ENCODE measurements around the gene SPATA31C1.
"Not testable (repeated sequence)": the region's sequence is repeated elsewhere in the genome, so short reads cannot be mapped to it uniquely, and the experiment has no call there.

Gene SPATA31C1

GRCh38 chr9:87886933-87887505, 30.7 kb upstream of the SPATA31C1 start:
- no peak for DNase-seq (ENCODE audit: low read depth)

DNA sequence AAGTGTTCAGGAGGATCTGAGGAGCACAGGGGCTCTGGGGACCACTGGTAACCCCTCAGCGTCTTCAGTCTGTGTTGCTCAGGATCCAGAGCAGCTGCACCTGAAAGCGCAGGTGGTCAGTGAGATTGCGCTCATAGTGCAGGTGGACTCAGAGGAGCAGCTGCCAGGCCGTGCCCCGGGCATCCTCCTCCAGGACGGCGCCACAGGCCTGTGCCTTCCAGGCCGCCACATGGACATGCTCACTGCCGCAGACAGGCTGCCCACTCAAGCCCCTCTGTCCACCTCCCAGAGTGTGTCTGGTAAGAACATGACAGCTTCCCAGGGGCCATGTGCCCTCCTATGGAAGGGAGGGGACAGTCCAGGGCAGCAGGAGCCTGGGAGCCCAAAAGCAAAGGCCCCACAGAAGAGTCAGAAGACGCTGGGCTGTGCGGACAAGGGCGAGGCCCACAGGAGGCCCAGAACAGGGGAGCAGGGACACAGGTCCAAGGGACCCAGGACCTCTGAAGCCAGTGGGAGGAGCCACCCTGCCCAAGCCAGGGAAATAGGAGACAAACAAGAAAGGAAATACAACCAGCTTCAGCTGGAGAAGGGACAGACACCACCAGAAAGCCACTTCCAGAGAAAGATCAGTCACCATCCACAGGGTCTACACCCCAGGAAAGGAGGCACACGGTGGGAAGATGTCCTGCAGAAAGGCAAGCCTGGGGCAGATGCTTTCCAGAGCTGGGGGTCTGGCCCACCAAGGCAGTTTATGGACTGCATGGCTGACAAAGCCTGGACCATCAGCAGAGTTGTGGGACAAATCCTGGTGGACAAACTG, 29.9 kb upstream of the SPATA31C1 start:
- no peak for DNase-seq (ENCODE audit: low read depth)

DNA sequence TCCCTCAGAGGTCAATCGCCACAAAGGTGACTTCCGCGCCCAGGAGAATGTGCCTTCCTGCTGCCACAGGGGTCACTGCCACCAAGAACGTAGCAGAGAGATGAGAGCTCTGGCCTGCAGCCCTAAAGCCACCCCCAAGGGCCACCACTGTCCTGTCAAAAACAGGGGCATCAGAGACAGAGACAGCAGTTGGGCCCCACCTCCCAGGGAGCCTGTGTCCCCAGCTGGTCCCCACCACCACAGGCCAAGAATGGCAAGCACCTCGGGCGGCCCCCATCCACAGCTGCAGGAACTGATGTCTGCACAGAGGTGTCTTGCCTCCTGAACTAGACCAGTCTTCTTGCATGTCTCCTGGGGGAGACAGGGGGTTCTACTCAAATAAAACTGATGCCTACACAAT, 29.3 kb upstream of the SPATA31C1 start:
- DNase-seq (ENCODE audit: low read depth): no peak

DNA sequence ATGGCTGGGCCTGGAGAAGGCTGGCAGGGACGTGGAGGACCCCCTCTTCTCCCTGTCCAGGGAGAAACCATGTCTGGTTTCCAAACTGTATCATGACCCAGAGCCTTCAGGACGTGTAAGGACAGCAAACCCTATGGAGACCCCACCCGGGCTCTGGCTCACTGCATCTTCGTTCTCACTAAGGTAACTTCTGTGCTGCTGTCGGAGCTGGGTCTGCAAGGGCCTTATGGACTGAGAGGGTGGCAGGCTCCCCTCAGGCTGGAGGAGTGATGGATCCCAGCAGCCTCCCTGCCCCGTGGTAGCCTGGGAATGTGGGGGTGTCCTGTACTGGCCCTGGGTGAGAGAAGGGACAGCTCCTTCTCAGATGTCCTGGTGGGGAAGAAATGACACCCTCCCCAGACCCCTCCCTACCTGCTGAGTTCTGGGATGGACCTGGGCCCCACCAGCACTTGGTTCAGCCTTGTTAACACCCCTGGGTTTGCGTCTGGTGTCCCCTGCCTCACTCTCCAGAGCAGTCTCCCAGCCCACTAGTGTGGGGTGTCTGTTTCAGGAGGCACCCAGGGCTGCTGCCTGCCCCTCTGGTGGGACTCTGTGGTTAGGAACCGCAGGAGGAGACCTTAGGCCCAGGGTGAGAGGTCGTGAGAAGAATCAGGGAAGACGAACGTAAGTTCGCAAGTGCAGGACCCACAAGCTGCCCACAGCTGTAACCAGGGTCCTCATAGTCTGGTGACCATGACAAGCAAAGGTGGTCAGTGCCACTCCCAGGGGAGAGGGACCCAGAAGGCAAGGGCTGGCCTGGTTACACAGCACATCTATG, 28.5 kb upstream of the SPATA31C1 start:
- DNase-seq (ENCODE audit: low read depth): no peak

GRCh38 chr9:87889882-87890252, 27.9 kb upstream of the SPATA31C1 start:
- DNase-seq (ENCODE audit: low read depth): no peak

GRCh38 chr9:87890837-87891236, 26.9 kb upstream of the SPATA31C1 start:
- DNase-seq (ENCODE audit: low read depth): no peak

- DNase-seq (ENCODE audit: low read depth): no peak
Observed at GRCh38 chr9:87891754-87892153, 26.0 kb upstream of the SPATA31C1 start.

GRCh38 chr9:87892956-87893355, 24.8 kb upstream of the SPATA31C1 start:
- DNase-seq (ENCODE audit: low read depth): no peak

DNA sequence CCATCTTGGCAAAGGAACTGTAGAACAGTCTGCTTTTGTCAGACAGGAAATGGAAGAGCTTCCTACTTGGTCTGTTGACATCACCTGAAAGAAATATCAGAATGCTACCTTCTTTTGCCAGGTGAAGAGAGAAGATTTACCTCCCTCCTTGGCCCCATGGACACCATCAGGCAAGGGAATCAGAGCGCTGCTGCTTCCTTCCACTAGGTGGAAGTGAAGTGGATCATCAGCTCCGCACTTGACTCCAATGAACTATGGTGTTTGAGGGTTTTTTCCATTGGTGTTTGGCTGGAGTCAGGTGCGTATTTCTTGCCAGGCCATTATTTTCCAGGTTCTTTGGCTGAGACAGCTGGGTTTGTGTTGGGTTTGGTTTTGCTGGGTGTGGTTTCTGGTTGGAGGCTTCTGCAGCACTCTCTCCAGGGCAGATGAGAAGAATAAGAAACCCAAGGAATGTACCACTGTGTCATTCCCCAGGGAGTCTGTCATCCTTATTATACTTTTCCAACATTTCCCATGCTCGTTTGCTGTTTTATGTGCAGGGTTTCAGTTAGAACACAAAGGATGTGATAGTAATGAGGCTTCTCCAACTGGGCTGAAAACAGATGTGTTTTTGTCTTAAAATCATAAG, 22.6 kb upstream of the SPATA31C1 start:
- no peak for DNase-seq (ENCODE audit: low read depth)

DNA sequence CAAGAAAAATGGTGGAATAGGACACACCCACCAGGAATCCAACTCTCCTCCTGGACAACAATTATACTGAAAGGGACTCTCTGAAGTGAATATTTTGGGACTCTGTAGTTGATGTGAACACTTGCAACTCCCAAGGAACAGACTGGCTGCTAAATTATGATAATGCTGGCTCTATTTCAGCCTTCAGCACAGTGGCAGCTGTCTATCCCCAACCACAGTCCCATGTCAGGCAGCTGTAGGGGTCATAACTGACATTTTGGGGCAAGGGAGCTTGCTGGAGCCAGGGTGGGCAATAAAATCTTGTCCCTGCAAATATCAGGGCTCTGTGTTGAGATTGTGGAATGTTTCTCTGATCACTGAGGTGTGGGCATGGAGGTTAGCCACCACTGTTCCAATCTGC, 20.9 kb upstream of the SPATA31C1 start:
- no peak for DNase-seq (ENCODE audit: low read depth)

- DNase-seq (ENCODE audit: low read depth): no peak
Observed at GRCh38 chr9:87898151-87898550, 19.6 kb upstream of the SPATA31C1 start.

DNA sequence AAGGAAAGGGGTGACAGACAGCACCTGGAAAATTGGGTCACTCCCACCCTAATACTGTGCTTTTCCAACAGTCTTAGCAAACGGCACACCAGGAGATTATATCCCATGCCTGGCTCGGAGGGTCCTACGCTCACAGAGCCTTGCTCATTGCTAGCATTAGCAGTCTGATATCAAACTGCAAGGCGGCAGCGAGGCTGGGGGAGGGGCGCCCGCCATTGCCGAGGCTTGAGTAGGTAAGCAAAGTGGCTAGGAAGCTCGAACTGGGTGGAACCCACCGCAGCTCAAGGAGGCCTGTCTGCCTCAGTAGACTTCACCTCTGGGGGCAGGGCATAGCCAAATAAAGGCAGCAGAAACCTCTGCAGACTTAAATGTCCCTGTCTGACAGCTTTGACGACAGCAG, 15.4 kb upstream of the SPATA31C1 start:
- not testable (repeated sequence) for DNase-seq (ENCODE audit: low read depth)

GRCh38 chr9:87909310-87910041, 8.3 kb upstream of the SPATA31C1 start:
- DNase-seq (ENCODE audit: low read depth): no peak

DNA sequence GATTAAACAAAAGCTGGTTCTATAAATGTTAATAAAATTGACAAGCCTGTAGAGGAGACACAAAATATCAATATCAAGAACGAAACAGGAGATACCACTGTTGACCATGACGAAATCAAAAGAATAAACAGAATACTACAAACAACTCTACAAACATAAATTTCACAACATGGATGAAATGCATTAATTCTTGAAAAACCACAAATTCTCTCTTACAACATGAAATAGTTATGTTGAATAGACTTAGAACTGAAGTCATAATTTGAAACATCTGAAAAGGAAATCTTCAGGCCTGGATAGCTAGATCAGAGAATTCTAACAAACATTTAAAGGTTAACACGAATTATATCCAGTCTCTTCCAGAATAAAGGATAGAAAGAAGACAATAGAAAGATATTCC, 6.9 kb upstream of the SPATA31C1 start:
- no peak for DNase-seq (ENCODE audit: low read depth)

- DNase-seq (ENCODE audit: low read depth): not testable (repeated sequence)
Observed at GRCh38 chr9:87919013-87919412, 1.3 kb downstream of the SPATA31C1 start.

DNA sequence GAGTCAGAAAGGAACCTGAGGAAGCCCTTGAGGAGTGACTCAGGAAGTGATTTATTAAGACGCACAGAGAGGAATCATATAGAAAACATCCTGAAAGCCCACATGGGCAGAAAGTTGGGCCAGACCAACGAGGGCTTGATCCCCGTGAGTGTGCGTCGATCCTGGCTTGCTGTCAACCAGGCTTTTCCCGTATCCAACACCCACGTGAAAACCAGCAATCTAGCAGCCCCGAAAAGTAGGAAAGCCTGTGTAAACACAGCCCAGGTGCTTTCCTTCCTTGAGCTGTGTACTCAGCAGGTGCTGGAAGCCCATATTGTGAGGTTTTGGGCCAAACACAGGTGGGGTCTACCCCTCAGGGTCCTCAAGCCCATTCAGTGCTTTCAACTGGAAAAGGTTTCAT, 3.8 kb downstream of the SPATA31C1 start:
- DNase-seq (ENCODE audit: low read depth): not testable (repeated sequence)

- not testable (repeated sequence) for DNase-seq (ENCODE audit: low read depth)
Observed at GRCh38 chr9:87923012-87923411, 5.2 kb downstream of the SPATA31C1 start.

DNA sequence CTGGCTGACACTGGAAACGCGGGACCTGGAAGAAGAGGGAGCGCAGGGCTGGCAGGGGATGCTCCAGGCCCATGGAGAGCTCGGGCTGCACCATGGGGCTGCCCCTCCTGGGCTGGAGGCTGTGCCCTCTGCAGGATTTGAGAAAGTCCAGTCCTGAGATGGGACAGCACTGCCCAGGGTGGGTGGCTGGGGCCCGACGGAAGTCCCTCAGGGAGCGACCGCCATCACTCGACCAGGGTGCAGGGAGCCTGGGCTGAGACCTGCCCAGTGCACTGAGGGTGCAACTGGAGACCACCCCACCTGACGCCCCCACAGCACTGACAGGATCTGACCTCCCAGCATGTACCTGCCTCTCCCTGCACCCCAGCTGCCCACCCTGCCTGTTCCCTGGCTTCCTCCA, 7.1 kb downstream of the SPATA31C1 start:
- DNase-seq (ENCODE audit: low read depth): not testable (repeated sequence)

DNA sequence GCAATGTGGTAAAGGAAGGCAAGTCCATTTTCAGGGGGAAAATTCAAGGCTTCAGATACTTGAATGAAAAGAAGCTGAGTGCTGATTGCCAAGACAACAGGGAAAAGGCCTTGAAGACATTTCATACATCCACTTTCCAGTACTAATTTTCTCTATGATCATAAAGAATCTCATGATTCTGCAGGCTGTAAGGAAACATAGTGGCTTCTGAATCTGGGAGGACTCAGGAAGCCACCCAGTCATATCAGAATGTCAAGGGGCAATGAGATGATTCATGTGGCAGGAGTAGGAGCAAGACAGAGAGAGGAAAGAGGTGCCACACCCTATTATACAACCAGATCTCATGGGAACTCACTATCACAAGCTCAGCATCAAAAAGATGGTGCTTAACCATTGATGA, 11.4 kb downstream of the SPATA31C1 start:
- not testable (repeated sequence) for DNase-seq (ENCODE audit: low read depth)

GRCh38 chr9:87934444-87934843, 16.7 kb downstream of the SPATA31C1 start:
- not testable (repeated sequence) for DNase-seq (ENCODE audit: low read depth)

GRCh38 chr9:87937352-87937751, 19.6 kb downstream of the SPATA31C1 start:
- DNase-seq (ENCODE audit: low read depth): not testable (repeated sequence)

DNA sequence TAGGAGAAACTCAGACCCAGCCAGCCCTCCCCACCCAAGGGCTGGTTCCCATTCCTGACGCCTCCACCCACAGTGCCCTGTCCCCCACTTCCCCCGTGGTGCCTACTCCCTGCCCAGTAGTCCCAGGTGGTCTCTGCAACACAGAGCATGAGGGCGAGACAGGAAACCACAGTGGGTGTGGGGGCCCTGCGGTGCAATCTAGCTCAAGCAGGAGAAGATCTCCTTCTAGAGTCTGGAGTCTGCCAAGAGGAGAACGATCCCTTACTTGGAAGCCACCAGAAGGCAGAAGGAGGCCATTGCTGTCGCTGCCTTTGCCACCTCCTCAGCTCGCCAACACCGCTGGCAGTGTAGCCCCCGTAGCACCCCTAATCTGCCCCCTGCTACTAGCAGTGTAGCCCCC, 20.2 kb downstream of the SPATA31C1 start:
- DNase-seq (ENCODE audit: low read depth): not testable (repeated sequence)

All from activated T-cell treated with anti-CD3 and anti-CD28 coated beads for 24 hours (primary cell).